ENCODE data around the gene TIMM8A. TPM values are rescaled to one million over a fixed set of nuclear protein-coding genes. Genes with fewer than 3 reads are reported as not detected.

Gene TIMM8A, protein sequence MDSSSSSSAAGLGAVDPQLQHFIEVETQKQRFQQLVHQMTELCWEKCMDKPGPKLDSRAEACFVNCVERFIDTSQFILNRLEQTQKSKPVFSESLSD
- 1 to 10 TPM; 6.9 to 8.9 (median 8.6) TPM for total RNA-seq

DNA sequence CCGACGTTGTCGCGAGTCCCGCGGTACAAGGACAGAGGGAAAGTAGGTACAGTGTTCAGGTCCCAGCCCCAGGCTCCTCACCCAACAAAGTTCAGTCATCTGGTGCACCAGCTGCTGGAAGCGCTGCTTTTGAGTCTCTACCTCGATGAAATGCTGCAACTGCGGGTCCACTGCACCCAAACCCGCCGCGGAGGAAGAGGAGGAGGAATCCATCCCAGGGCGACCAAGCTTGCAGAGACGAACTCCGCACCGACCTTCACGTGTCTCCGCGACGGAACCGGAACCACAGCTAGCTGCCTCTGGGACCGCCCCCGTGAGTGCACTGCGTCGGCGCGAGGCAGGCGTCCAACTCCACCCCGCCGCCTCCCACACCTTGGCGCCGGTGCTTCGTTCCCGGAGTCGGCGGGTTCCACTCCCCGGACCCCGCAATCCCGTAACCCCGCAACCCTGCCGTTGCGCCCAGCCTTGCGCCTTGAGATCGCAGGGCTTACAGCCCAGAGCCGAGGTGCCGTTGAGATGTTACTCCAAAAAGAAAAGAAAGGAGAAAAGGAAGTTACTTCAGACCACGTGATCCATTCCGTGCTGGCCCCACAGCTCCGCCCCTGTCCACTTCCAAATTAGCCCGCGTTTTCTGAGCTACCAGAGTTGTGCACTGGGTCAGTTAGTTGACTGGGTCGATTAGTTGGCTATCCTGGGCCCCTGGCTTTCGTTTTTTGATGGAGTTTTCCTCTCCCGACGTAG, at the start of gene TIMM8A:
TIMM8A (minus strand) TSS at position 291 of the 741 bp plus-strand sequence; CDS start at position 213, 78 bp downstream.
- 1 to 29% methylated on average over 24 to 39 of the region's 55 CpGs for WGBS, 2 donors
- peak; percentile 70 to 95 for DNase-seq (ENCODE audit: low spot score in 2 of 2)
- TF ChIP-seq POLR2A (IDR thresholded peaks at IDR 0.05): no peak
- TF ChIP-seq, protein P1, sequence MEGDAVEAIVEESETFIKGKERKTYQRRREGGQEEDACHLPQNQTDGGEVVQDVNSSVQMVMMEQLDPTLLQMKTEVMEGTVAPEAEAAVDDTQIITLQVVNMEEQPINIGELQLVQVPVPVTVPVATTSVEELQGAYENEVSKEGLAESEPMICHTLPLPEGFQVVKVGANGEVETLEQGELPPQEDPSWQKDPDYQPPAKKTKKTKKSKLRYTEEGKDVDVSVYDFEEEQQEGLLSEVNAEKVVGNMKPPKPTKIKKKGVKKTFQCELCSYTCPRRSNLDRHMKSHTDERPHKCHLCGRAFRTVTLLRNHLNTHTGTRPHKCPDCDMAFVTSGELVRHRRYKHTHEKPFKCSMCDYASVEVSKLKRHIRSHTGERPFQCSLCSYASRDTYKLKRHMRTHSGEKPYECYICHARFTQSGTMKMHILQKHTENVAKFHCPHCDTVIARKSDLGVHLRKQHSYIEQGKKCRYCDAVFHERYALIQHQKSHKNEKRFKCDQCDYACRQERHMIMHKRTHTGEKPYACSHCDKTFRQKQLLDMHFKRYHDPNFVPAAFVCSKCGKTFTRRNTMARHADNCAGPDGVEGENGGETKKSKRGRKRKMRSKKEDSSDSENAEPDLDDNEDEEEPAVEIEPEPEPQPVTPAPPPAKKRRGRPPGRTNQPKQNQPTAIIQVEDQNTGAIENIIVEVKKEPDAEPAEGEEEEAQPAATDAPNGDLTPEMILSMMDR (IDR thresholded peaks at IDR 0.05): no peak
- intact Hi-C loops (cut with DNase I; ENCODE audit: low total_unique reads): no loop called here
- H3K4me3 ChIP-seq (ENCODE audit: low read depth, poor library complexity, severe bottlenecking): peak within 1 kb of the TSS; percentile 38

DNA sequence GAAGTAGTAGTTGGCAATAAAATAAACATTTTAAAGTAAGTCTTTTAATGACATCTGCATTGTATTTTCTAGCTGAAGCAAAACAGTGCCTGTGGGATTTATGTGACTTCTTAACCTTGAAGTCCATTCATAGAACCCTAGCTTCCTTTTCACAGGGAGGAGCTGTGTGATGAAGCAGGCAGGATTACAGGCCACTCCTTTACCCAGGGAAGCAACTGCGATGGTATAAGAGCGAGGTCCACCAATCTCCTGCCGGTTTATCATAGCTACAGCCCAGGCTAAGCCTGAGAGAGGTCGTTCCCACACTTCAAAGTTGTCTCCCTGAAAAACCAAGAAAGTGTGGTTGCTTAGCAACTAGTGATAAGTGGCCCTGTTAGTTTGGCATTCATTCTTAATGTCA, 49.2 kb upstream of the TIMM8A start:
- no peak for DNase-seq (ENCODE audit: low spot score in 2 of 2)
- H3K4me3 ChIP-seq (ENCODE audit: low read depth, poor library complexity, severe bottlenecking): no peak overlapping the region
- TF ChIP-seq POLR2A (IDR thresholded peaks at IDR 0.05): no peak
- TF ChIP-seq, protein P1 (IDR thresholded peaks at IDR 0.05): no peak
- 46 to 69% methylated on average over 4 of the region's 4 CpGs for WGBS, 2 donors
- intact Hi-C loops (cut with DNase I; ENCODE audit: low total_unique reads): no loop called here

DNA sequence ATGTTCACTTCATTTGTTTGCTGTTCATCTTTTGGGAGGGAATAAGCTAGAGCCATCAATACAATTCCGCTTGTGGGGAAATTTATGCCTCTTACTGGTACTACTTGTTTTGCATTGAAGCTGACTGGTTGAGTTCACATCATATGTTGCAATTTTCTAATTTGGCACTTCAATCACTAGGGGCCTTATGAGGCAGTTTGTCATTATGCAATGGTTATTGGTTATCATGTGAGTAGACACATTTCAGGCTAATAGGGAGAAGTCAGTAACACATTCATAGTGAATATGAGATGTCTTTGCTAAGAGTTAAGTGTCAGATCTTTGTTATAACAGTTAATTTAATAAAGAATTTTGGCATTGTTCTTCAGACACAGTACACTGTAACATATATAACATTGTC, 47.2 kb upstream of the TIMM8A start:
- WGBS, 2 donors: 89 to 94% methylated on average over 1 of the region's 1 CpG
- TF ChIP-seq, protein P1 (IDR thresholded peaks at IDR 0.05): no peak
- no peak for TF ChIP-seq POLR2A (IDR thresholded peaks at IDR 0.05)
- no peak for DNase-seq (ENCODE audit: low spot score in 2 of 2)
- H3K4me3 ChIP-seq (ENCODE audit: low read depth, poor library complexity, severe bottlenecking): no peak overlapping the region
- intact Hi-C loops (cut with DNase I; ENCODE audit: low total_unique reads): no loop called here

DNA sequence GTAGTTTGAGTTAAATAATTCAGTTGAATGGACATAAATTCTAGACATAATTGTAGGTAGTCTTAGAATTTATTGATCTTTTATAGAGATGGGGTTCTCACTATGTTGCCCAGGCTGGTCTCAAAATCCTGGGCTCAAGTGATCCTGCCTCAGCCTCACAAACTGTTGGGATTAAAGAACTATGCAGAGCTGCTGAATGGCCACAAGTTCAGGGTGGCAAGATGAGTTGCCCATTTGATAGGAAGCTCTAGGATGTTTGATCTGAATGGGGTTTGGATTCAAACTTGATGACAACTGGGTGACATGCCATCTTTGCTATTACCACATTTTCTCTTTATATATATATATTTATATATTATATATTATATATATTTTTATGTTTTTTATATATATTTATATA, 45.8 kb upstream of the TIMM8A start:
- DNase-seq (ENCODE audit: low spot score in 2 of 2): no peak
- TF ChIP-seq, protein P1 (IDR thresholded peaks at IDR 0.05): no peak
- no peak for TF ChIP-seq POLR2A (IDR thresholded peaks at IDR 0.05)
- no peak overlapping the region for H3K4me3 ChIP-seq (ENCODE audit: low read depth, poor library complexity, severe bottlenecking)
- intact Hi-C loops (cut with DNase I; ENCODE audit: low total_unique reads): no loop called here

DNA sequence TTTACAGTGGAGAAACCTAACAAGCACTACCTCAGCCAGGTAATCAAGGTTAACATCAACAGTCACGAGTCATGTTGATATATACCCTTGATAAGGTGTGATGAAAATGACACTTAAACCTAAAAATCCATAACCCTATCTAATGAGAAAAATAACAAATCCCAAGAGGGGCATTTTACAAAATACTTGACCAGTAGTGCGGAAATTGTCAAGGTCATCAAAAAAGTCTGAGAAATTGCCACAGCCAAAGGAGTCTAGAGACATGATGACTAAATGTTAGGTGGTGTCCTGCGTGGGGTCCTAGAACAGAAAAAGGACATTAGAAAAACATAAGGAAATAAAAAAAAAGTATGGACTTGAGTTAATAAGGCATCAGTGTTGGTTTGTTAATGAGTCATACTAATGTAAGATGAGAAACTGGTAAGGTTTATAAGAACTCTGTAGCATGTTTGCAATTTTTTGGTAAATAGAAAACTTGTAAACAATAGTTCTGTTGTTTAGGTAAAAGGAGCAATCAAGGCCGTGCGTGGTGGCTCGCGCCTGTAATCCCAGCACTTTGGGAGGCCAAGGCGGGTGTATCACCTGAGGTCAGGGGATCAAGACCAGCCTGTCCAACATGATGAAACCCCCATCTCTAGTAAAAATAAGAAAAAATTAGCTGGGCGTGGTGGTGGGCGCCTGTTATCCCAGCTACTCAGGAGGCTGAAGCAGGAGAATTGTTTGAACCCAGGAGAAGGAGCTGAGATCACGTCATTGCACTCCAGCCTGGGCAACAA, 45.2 kb upstream of the TIMM8A start:
- no peak for DNase-seq (ENCODE audit: low spot score in 2 of 2)
- 83 to 85% methylated on average over 11 of the region's 11 CpGs for WGBS, 2 donors
- TF ChIP-seq, protein P1 (IDR thresholded peaks at IDR 0.05): no peak
- no peak for TF ChIP-seq POLR2A (IDR thresholded peaks at IDR 0.05)
- intact Hi-C loops (cut with DNase I; ENCODE audit: low total_unique reads): no loop called here
- H3K4me3 ChIP-seq (ENCODE audit: low read depth, poor library complexity, severe bottlenecking): no peak overlapping the region

All from lower leg skin (tissue), 4 donors.